Astrocyte of the spinal cord (primary cell): Measurements from ENCODE around the gene SLC29A3.

ENCODE experiments used
- DNase-seq: peaks from one replicate; pipeline ENCODE4 v3.0.0; 2011; ENCODE audit warnings: low read depth, low spot score
- H3K4me3 ChIP-seq: 2 replicates; pipeline ENCODE4 v1.5.1; 2011; ENCODE audit warnings: low read depth, mild to moderate bottlenecking, low read length, moderate library complexity
- in situ Hi-C: cut with HindIII; loops from 2 replicates; pipeline ENCODE4 v1.10.0; 2017; ENCODE audit warnings: low sequenced_read_pairs
- TF ChIP-seq, protein P1 (sequence below): IDR thresholded peaks from 2 replicates; pipeline ENCODE4 v1.5.1; 2012; ENCODE audit warnings: low read depth, mild to moderate bottlenecking, low read length, inconsistent platforms

The SLC29A3 gene

DNA sequence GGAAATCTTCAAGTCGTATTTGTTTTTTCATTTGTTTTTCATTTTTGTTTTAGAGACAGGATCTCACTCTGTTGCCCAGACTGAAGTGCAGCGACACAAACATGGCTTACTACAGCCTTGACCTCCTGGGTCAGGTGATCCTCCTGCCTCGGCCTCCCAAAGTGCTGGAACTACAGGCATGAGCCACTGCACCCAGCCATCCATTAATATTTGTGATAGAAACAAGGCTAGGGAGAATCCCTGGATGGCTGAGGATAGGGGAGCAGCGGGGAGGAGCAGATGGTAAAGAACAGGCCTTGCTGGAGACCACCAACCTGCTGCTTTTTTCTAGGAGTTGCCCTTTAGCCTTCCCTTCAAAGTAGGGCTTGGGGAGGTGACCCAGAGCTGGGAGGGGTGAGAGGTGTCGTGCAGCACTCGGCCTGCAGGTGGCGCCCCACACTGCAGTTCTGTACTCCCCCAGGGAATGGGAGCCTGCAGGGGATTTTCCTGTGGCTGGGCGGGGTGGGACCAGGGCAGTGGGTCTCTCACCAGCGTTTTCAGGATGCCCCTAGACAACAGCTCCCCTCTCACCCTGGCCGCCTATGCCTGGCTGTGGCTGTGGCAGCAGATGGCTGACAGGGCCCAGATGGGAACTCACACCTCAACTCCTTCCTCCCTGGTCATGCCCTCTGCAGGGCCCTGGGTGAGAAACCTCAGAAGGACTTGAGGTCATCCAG is 65.1 kb downstream of the SLC29A3 start:
- DNase-seq: peak; percentile 28
- TF ChIP-seq, protein P1, sequence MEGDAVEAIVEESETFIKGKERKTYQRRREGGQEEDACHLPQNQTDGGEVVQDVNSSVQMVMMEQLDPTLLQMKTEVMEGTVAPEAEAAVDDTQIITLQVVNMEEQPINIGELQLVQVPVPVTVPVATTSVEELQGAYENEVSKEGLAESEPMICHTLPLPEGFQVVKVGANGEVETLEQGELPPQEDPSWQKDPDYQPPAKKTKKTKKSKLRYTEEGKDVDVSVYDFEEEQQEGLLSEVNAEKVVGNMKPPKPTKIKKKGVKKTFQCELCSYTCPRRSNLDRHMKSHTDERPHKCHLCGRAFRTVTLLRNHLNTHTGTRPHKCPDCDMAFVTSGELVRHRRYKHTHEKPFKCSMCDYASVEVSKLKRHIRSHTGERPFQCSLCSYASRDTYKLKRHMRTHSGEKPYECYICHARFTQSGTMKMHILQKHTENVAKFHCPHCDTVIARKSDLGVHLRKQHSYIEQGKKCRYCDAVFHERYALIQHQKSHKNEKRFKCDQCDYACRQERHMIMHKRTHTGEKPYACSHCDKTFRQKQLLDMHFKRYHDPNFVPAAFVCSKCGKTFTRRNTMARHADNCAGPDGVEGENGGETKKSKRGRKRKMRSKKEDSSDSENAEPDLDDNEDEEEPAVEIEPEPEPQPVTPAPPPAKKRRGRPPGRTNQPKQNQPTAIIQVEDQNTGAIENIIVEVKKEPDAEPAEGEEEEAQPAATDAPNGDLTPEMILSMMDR: peak; percentile 96
- in situ Hi-C loops: no loop called here
- H3K4me3 ChIP-seq: no peak overlapping the region

DNA sequence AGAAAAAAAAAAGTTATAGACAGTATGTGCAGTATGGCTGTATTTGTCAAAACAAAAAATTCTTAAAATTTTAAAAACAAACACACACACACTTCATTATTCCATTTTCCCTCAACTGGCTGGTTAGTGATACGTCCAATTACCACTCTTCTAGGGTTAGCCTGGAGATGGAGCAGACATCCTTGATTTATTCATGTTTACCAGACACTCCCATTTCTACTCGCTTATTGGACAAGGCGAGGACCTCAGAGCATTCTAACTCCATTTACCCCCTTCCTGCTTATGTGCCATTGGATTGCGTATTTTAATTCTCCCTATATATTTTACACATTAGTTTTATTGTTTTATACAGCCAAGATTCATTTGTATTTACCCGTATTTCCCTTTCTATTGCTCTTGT is 69.1 kb downstream of the SLC29A3 start:
- DNase-seq: no peak
- in situ Hi-C loops: no loop called here
- TF ChIP-seq, protein P1: no peak
- no peak overlapping the region for H3K4me3 ChIP-seq

DNA sequence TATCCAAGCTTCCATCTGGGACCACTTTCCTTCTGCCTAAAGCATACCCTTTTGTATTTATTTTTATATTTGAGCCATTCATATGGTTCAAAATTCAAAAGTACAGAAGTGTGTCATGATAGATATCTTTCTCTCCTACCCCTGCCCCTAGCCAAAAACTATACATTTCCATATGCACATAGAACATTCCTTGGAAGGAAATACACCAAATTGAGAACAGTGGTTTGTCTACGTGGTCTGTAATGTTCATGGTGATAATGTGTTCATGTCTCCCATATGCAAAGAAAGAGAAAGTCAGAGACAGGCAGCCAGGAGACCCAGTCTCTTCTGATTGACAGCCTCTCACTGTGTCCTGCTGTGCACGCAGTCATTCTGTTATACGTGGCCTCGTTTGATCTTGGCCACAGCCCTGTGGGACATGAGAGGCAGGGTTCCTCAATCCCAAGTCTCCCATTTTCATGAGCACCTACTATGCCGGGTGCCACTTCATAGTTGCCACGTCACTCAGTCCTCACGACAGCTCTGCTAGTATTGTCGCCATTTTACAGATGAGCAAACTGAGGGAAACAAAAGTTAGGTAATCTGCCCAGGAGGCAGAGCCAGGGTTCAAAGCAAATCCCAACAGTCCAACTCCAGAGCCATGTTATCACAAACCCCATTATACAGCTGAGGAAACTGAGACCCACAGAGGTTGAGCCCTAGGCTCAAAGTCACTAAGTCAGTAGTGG is 69.7 kb downstream of the SLC29A3 start:
- DNase-seq: no peak
- in situ Hi-C loops: no loop called here
- H3K4me3 ChIP-seq: no peak overlapping the region
- TF ChIP-seq, protein P1: no peak

DNA sequence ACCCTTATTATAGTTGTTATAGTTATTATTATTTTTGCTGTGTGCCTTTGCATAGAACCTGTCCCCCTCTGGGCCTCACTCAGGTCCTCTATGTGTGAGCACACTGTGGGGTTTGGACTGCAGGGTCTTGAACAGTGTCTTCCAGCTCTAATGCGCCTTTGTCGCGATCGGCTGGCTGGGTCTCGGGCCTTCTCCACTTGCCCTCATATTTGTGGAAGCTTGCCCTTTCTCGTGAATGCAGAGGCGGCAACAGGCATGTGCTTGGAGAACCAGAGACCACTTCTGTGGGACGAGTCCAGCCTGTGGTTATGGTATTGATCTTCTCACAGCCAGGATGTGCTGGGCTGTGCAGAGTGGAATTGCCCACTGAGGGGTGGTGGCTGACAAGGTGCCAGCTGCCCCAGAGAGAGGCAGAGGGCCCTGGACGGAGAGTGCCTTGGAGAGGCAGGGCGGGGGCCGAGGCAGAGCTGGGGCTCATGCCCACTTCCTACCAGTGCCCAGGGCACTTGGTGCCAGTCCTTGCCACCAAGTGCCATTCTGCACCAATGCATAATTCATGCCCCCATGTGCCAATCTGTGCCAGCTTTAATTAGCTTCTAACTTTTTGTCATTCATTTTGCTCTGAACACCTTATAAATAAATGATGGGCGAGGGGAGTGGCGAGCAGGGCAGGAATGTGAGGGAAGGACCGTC is 70.9 kb downstream of the SLC29A3 start:
- no peak overlapping the region for H3K4me3 ChIP-seq
- no peak for DNase-seq

DNA sequence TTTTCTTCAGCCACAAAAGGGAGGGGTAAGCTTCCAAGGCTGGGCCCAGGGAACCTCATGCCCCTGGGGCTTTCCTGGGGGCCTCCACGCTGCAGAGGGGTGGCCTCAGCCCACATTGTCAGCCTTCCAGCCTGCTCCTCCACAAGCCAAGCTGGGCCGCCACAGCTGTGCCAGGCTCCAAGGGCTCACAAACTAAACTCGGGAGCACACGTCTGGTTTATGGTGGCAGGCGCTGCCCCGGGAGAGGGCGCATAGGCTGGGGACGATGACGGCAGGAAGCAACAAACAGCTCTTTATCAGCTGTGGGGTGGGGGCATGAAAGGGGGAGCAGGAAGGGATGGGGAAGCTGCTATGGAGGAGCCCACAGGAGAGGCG is 71.4 kb downstream of the SLC29A3 start:
- DNase-seq: no peak
- TF ChIP-seq, protein P1: no peak
- in situ Hi-C loops: no loop called here
- no peak overlapping the region for H3K4me3 ChIP-seq

More for the DNA sequence above, 70.9 kb downstream of the SLC29A3 start:
- in situ Hi-C loops: no loop called here
- TF ChIP-seq, protein P1: no peak

DNA sequence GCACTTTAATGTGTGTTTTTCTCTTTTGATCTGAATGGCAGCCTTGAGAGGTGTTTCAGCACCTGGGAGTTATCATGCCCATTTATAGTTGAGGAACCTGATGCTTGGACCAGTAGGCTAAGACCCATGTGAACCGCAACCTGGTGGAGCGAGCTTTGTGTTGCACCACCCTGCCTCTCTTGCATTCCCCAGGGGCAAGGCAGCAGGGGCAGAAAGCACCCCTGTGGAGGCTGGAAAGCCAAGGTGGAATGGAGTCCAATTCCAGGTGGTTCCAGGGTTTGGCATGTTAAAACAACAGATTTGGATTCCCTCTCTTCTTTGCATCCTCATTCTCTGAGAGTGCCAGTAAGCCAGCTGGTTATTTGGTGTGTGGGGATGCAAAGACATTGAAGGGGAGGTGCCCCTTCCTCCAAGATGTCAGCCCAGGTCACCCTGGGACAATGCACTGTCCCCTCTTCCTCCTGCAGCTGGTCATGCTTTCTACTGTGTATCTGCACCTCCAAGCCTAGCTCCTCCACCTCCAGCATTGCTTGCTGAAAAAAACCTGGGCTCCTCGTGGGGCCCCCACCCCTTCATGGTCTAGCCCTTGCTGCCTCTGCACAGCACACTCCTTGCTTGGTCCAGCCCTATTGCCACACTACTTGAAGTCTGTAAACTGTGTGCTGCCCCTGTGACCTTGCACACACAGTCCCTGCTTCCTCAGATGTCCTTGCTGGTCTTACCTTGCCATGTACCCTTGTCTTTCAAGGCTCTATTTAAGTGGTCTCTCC is 72.0 kb downstream of the SLC29A3 start:
- DNase-seq: no peak
- in situ Hi-C loops: no loop called here
- TF ChIP-seq, protein P1: no peak
- H3K4me3 ChIP-seq: no peak overlapping the region
